Lower leg skin (tissue), 4 donors: Measurements from ENCODE around the gene MMP2. TPM values are rescaled to one million over a fixed set of nuclear protein-coding genes. Genes with fewer than 3 reads are reported as not detected.
A peak's percentile ranks its signal among the peaks of the same experiment; 100 is the strongest.

Experiments
- DNase-seq, 2 donors: peaks; one replicate each; pipeline ENCODE4 v3.0.0-alpha.2; 2019; ENCODE audit warnings: low spot score in 2 of 2
- H3K4me3 ChIP-seq: fragments of 200-600 bp; sonication (generic); 2 replicates; pipeline ENCODE4 v1.5.1; 2017; ENCODE audit warnings: mild to moderate bottlenecking, low read depth; ENCODE audit not compliant: poor library complexity, severe bottlenecking
- POLR2A ChIP-seq, 2 donors: fragments of 450-650 bp; IDR thresholded peaks; one replicate each; pipeline ENCODE4 v1.6.1; 2016 to 2017; ENCODE audit warnings: antibody characterized with exemption in 2 of 2, mild to moderate bottlenecking in 1 of 2, moderate library complexity in 1 of 2
- WGBS, 2 donors: methylation state at CpG; one replicate each; pipeline ENCODE4 v1.1.5; 2018; 5-methylcytosine and 5-hydroxymethylcytosine counted together
- intact Hi-C: fragments of 100-400 bp; cut with DNase I; formaldehyde crosslinking; loops from one replicate; pipeline ENCODE4 v1.15.0; 2023; ENCODE audit warnings: low total_unique reads
- total RNA-seq, 4 donors: library from RNA; depleted of rRNA; stranded (reverse); fragments of >200 nt; gene quantifications; one replicate each; pipeline ENCODE4 v1.1.0, GENCODE V29; 2016
- TF ChIP-seq, protein P1 (sequence below), 3 donors: fragments of 450-650 bp; IDR thresholded peaks; one replicate each; pipeline ENCODE4 v1.5.1; 2016; ENCODE audit warnings: antibody characterized with exemption in 3 of 3, mild to moderate bottlenecking in 3 of 3, moderate library complexity in 2 of 3

The MMP2 gene
- total RNA-seq, 4 donors from 2014 or later = 152 to 516 (median 223) TPM

DNA sequence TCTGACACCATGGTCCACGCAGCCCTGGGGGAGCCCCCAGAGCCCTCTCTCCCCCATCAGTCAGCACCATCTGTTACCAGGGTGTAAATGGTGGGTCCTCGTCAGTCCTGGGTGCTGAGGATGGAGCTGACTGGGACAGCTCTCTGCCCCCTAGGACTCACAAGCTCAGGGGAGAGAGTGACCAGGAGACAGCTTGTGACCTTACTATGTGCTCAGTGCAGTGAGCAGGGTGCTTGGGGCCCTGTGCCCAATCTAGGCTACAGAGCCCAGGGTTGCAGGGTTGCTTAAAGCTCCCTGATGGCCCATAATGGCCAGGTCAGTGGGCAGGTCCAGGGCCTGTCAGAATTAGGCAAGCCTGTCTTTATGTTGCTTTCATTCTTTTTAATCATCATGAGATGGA lies 11.3 kb downstream of the MMP2 start:
- peak in 1 of 2 donors; percentile 54 for DNase-seq
- WGBS, 2 donors = 95 to 97% methylated on average over 2 of the region's 2 CpGs
- intact Hi-C loops = no loop called here
- no peak overlapping the region for H3K4me3 ChIP-seq
- no peak for TF ChIP-seq POLR2A (IDR thresholded peaks at IDR 0.05)
- TF ChIP-seq, protein P1, sequence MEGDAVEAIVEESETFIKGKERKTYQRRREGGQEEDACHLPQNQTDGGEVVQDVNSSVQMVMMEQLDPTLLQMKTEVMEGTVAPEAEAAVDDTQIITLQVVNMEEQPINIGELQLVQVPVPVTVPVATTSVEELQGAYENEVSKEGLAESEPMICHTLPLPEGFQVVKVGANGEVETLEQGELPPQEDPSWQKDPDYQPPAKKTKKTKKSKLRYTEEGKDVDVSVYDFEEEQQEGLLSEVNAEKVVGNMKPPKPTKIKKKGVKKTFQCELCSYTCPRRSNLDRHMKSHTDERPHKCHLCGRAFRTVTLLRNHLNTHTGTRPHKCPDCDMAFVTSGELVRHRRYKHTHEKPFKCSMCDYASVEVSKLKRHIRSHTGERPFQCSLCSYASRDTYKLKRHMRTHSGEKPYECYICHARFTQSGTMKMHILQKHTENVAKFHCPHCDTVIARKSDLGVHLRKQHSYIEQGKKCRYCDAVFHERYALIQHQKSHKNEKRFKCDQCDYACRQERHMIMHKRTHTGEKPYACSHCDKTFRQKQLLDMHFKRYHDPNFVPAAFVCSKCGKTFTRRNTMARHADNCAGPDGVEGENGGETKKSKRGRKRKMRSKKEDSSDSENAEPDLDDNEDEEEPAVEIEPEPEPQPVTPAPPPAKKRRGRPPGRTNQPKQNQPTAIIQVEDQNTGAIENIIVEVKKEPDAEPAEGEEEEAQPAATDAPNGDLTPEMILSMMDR (IDR thresholded peaks at IDR 0.05) = no peak

DNA sequence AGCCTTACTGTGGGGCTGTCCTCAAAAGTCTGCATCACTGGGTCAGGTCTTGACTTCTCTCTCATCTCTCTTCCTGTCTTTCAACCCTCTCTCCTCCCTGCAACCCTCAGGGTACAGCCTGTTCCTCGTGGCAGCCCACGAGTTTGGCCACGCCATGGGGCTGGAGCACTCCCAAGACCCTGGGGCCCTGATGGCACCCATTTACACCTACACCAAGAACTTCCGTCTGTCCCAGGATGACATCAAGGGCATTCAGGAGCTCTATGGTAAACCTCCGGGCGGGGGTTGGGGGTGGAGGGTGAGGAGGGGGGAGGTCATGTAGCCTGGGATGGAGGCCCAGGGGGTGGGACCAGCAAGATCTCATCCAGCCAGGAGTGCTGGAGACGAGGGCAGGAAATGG lies 12.7 kb downstream of the MMP2 start:
- no peak for TF ChIP-seq POLR2A (IDR thresholded peaks at IDR 0.05)
- TF ChIP-seq, protein P1 (IDR thresholded peaks at IDR 0.05) = no peak
- no peak overlapping the region for H3K4me3 ChIP-seq
- intact Hi-C loops = no loop called here
- peak; percentile 24 to 86 for DNase-seq
- WGBS, 2 donors = 37 to 55% methylated on average over 7 of the region's 7 CpGs

DNA sequence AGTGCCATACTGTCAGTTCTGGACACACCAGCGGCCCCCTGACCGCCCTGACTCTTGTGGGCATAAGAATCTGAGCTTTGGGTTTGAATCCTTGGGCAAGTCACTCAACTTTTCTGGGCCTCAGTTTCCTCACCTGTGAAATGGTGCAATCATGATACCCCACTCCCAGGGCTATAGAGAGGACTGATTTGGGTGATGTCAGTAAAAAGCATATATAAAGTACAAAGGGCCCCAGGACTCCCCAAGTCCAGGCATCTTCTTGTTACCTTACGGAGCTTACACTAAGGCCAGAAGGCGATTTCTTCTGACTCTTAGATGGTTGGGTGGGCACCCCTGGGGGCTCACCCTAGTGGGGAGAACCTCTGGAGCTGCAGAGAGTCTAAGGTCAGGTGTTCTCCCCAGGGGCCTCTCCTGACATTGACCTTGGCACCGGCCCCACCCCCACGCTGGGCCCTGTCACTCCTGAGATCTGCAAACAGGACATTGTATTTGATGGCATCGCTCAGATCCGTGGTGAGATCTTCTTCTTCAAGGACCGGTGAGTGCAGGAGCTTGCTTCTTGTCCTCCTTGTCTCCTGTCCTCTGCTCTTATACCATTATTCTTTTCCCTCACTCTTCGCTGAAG lies 13.9 kb downstream of the MMP2 start:
- no peak overlapping the region for H3K4me3 ChIP-seq
- intact Hi-C loops = no loop called here
- 84 to 91% methylated on average over 10 of the region's 10 CpGs for WGBS, 2 donors
- DNase-seq = peak; percentile 13 to 83
- no peak for TF ChIP-seq POLR2A (IDR thresholded peaks at IDR 0.05)
- TF ChIP-seq, protein P1 (IDR thresholded peaks at IDR 0.05) = no peak

DNA sequence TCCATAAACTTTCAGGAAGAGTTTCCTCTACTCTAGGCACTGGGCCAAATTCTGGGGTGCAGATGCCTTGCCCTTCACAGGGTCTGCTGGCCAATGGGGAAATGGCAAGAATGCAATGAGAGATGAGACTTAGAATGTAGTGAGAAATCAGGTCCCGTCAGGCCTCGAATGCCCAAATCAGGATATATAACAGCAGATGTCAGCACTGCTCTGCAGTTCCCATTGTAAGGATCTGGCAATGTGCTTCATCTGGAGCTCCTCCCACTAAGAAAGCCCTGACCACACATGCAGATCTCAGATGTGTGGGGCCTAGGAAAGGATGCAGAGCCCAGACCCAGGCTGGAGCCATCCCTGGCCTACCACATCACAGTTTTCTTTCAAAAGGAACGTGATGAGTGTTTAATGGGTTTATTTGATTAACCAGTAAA lies 16.0 kb downstream of the MMP2 start:
- WGBS, 2 donors = 5 to 13% methylated on average over 3 of the region's 3 CpGs
- DNase-seq = peak; percentile 65 to 83
- TF ChIP-seq, protein P1 (IDR thresholded peaks at IDR 0.05) = no peak
- TF ChIP-seq POLR2A (IDR thresholded peaks at IDR 0.05) = no peak
- no peak overlapping the region for H3K4me3 ChIP-seq
- intact Hi-C loops = no loop called here

DNA sequence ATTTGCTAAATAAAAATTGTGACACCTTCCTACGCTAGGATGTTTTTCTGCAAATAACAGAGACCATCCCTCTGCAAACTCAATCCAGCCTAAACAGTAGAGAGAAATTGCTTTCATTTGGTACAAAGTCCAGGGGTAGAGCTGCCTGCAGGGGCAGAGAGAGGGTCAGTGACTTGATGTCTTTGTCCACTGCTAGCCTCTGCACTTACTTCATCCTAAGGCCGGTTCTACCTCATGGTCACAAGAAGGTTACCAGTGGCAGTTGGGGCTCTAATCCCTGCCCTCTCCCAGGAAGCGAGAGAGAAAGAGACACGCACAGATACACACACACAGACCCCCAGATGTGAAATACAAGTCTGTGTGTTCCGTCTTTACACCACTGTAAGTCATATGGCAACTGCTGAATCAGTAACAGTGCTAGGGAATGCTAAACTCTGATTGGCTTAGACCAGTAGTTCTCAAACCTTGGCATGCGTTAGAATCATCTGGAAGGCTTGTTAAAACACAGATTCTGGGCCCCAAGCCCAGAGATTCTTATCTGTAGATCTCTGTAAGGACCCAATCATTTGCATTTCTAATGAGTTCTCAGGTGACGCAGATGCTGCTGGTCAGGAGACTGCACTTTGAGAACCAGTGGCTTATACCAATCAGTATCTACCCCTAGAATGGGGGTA lies 16.8 kb downstream of the MMP2 start:
- no peak overlapping the region for H3K4me3 ChIP-seq
- intact Hi-C loops = no loop called here
- TF ChIP-seq, protein P1 (IDR thresholded peaks at IDR 0.05) = no peak
- TF ChIP-seq POLR2A (IDR thresholded peaks at IDR 0.05) = no peak
- peak; percentile 62 to 67 for DNase-seq
- 45 to 57% methylated on average over 7 of the region's 7 CpGs for WGBS, 2 donors
